NOMO-1 (cell line): ENCODE results near the gene ALDH1A3.
A peak's percentile ranks its signal among the peaks of the same experiment; 100 is the strongest.
"Not testable (repeated sequence)": the region's sequence is repeated elsewhere in the genome, so short reads cannot be mapped to it uniquely, and the experiment has no call there.

Experiments
- DNase-seq, 2 experiments: peaks; one replicate each; lab custom pipeline; 2025; ENCODE audit not compliant: unreplicated experiment in 2 of 2; lab: John Stamatoyannopoulos, UW

The ALDH1A3 gene

DNA sequence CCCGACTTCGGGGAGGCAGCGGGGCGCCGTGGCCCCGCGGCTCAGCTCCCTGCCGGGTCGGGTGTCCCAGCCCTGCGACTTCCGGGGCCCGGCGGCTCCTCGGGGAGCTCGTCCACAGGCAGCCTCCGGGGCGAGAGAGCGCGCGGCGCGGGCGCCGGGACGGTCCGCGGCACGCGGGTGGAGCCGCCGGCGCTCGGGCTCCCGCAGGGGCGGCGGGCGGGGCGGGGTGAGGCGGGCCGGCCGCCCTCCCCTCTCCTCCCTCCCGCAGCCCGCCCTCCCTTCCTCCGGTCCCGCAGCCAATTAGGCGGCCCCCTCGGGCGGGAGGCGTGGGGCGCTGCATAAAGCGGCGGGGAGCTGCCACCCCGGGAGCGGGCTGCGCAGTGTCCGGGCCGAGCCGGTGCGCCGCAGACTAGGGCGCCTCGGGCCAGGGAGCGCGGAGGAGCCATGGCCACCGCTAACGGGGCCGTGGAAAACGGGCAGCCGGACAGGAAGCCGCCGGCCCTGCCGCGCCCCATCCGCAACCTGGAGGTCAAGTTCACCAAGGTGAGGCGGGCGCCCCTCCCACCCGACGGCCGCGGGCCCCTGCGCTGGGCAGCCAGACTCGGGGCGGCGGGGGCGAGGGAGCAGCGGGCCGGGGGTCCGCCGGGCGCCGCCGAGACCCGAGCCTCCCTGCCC, at the start of gene ALDH1A3:
Gene ALDH1A3, plus strand, starts transcription at position 368 of the 675 bp plus-strand sequence. Its CDS starts 77 bp downstream, at position 445.
- DNase-seq: peak in 1 of 2 experiments; percentile 42

DNA sequence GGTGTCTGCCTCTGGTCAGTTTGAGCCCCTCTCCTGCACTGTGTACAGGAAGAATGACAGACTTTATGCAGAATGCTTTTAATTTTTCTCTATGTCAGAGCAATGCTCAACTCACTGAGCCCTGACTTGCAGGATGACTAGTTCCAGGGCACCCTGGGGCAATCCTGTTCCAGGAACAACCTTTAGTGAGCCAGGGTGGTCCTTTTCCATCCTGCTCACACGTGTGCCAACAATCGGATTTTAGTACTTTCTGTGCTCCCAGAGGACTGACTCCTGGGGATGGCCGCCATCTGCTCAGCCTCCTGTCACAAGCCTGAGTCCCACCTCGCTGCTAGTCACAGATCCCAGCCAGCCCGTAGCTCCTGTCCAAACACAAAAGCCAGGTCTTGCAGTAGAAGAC, 48.2 kb upstream of the ALDH1A3 start:
- DNase-seq: no peak

DNA sequence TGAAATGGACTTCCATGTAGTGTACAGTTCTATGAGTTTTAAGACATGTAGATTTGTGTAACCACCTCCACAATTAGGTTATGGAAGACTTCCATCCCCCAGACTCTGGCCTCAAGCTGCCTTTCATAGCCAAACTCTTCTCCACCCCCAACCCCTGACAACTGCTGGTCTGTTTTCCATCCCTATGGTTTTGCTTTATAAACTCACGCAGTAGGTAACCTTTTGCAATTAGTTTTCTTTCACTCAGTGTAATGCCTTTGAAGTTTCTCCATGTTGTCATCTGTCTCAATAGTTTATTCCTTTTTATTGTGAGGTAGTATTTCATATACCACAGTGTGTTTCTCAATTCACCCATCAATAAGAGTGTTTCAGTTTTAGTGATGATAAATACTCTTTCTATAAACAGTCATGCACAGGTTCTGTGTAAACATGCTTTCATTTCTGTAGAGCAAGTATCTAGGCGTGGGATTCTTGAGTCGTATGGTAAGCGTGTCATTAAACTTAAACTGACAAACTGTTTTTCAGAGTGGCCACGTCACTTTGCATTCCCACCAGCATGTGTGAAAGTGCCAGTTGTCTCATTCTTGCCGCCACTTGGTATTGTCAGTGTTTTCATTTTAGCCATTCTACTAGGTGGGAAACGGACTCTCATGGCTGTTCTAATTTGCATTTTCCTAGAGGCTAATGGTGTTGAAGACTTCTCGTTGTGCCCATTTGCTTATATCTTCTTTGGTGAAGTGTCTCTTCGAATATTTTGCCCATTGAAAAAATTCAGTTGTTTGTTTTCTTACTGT, 47.3 kb upstream of the ALDH1A3 start:
- DNase-seq: no peak

DNA sequence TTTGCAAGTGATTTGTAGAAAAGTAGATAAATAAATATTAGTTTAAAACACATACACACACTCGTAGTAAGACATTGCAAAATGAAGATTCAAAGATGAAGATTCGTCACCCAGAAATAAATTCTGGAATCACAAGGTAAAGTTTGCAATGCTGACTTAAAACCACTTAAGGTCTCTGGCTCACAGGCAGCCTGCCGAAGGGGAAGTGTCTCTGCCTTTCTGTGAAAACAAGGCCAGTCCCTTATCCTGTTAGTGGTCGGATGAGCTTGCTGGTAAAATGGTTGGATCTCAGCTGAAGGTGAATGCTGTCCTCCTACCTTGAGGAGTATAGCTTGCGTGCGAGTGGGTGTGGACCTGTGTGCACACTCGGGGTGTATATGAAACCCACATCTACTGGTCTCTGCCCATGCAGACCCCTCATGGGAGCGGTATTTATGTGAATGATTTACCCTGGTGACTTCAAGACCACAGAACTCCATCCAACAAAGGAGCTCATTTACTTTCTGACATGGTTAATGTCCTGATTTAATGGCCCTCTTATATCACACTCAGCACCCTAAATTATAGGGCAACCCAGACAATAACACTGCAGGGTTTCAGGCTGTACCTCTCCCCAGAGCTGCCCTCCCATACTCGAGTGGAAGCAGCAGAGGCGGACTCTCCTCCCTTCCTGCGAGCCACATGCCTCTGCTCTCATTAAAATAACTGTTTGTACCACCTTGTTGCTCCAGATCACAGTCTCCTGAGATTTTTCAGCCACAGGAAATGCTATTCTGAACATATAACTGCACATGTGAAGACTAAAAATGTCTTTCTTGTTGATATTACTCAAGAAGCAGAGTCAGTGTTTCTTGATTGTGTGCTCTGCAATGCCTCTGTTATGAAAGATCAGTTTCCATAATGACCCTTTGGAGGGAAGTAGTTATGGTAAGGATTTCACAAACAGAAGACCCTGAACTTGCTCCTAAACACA, 45.9 kb upstream of the ALDH1A3 start:
- peak; percentile 86 to 97 for DNase-seq

DNA sequence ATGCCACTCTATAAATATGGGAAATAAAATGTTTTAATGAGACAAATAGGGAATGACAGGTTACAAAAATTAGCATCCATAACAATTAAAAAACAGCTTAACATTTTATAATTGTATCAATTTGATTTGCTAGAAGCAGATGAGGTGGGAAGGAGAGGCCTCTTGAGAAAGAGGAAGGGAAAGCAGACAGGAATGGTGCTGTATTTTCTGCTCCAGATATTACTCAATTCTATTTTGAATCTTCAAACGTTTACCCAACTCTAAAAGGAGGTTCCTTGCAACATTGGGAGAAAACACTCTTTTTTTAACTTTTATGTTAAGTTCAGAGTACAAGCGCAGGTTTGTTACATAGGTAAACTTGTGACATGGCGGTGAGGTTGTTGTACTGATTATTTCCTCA, 44.9 kb upstream of the ALDH1A3 start:
- DNase-seq: peak; percentile 27 to 76

GRCh38 chr15:100835636-100836035, 44.0 kb upstream of the ALDH1A3 start:
- no peak for DNase-seq

DNA sequence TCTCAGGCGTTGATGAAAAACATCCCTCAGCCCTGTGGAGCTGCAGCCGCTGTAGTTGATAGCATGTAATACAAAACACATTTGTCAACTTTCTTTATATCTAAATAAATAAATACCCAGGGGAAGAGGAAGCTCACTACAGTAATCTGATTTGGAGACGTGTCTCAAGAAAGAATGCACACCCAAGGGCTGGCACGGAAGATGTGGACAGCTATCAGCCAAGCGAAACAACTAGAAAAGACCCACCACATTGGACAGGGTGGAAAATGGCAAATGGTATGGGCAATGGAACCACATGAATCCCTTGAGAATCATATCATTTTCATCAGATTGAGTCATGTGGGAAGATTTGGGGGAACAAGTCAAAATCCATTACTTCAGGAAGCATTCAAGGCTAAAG, 43.1 kb upstream of the ALDH1A3 start:
- DNase-seq: no peak

- DNase-seq: no peak
These were observed 38.2 kb upstream of the ALDH1A3 start for GRCh38 chr15:100841426-100841825.

- no peak for DNase-seq
These were observed 36.6 kb upstream of the ALDH1A3 start for GRCh38 chr15:100842756-100843730.

- no peak for DNase-seq
These were observed 35.5 kb upstream of the ALDH1A3 start for GRCh38 chr15:100844167-100844566.

DNA sequence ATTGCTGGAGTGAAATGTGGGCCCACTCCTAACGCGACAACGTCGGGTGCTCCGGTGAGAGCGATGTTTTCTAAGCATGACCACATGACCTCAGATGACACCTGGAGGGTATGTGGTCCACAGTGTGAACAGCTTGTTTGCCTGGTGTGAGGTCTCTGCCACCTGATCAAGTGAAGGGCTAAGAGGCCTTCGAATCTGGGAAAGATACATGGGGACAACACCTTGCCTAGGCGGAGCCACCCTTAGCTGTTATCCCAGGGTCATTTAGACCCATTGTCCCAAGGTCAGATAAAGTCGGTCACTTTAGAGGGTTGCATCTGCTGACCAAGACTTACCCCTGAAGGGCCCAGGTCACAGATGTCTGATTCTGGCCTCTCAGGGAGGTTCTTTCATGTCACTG, 34.9 kb upstream of the ALDH1A3 start:
- no peak for DNase-seq

DNA sequence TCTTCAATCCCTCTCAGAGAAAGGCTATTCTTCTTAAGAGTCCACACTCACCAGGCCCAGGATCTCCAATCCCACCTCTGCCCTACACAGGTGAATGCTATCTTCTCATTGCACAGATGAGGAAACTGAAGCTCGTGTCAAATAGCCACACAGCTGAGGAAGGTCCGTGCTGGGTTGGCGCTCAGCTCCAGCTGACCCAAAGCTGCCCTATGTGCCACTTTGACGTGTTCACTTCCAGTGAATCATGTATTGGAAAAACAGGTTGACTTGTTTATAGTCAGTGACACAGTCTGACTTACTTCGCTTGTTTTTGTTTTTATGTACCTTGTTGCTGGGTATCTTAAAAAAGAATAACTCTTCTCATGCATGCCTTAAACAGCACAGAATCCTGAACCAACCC, 32.4 kb upstream of the ALDH1A3 start:
- no peak for DNase-seq

DNA sequence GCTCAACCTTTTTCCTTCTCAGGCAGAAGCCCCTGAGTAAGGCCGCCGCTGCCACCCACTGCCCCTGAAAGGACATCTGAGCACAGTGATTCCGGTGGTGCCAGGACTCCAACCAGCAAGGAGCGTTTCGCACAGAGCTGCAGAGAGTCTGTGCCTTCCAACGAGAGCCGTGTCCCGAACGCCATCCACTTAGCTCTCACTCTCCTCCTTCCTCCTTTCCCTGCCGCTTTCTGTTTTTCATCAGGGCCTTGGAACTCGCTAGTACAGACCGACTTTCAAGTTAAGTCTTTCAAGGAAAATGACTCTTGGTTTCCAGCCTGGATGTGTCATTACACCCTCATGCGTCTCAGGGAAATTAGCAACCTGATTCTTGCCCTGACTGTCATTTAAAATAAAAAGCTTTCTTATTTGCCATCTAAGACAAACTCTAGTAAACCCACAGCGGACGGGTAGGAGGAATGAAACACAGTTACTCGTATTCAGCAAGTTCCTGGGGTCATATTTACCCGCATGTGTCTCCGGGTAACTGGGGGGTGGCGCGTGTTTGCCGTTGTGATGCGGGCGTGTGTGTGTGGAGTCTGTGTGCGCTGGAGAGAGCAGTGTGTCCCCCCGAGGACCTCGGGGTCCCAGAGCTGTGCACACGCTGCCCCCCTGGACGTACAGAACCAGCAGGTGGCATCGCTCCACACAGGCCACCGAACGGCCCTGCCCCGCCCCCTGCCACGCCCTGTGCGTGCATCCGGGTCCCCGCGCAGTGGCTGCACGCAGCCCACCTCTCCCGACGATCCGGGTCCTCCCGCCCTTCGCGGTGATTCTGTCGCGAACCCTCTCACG, 30.4 kb upstream of the ALDH1A3 start:
- DNase-seq: peak; percentile 80 to 85

DNA sequence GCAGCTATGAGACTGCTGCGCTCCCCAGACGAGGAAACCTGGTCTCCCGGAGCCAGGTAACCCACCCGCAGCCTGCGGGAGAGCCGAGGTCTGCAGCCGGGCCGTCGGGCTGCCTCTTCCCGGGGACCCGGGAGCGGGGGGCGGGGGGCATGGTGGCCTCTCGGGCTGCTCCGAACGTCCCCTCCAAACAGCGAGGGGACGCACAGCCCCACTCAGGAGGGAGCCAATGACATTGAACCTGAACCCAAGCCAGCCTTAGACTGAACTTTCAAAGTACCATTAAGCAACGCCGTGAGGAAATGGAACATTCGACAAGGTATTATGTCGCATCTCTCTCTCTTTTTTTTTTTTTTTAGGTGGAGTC, 29.8 kb upstream of the ALDH1A3 start:
- peak; percentile 42 to 52 for DNase-seq

GRCh38 chr15:100851428-100852015, 28.1 kb upstream of the ALDH1A3 start:
- DNase-seq: not testable (repeated sequence)

DNA sequence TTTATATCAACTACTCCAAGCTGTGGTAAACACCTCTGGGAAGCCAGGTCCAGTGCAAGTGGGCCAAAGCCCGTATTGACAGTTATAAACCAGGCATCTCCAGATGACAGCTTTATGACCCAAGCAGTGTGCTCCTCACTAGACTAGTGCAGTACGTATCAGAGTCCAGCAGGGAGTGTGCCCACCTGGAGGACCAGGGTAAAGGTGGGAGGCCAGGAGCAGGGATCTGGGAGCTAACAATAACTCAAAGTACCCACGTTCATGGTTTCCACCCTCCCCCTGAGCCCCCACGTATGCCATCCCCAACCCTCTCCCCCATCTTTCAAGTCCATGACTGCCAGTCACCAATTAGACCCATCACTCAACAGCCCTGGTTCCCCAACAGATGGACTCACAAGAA, 27.0 kb upstream of the ALDH1A3 start:
- DNase-seq: no peak

GRCh38 chr15:100853676-100854440, 25.8 kb upstream of the ALDH1A3 start:
- no peak for DNase-seq

DNA sequence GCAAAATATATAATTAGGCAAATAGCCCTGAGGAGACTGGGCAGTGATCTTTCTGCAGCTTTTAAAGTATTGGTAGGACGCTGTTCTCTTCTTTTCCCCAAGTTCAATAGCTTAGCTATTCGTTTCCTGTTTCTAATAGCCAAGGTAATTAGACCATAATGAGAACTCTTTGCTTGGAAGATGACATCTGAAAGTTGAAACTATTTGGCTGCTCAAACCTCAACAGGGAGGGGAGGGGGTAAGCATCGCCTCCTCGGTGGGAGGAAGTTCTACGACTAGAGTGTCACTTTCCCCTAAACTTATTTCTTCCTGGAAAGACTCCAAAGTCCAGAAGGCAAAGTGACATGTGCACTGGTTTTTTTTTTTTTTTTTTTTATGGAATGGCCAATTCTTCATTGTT, 22.8 kb upstream of the ALDH1A3 start:
- peak; percentile 12 to 32 for DNase-seq
